HCT116 (cell line): Measurements from ENCODE around the gene ATN1. TPM values are rescaled to one million over a fixed set of nuclear protein-coding genes. Genes with fewer than 3 reads are reported as not detected.

ENCODE experiments used
- ATAC-seq: fragments of 200-7000 bp; cut with Tn5 transposase; 2 replicates; pipeline ENCODE4 v1.9.1; 2020; ENCODE audit warnings: mild to moderate bottlenecking, moderate library complexity
- BruUV-seq: library from RNA; stranded (reverse); fragments of 400-500 nt; replicated peaks from 2 replicates; lab custom pipeline; 2021; lab: Mats Ljungman, UMichigan
- CTCF ChIA-PET: fragments of 300-600 bp; sonication (Branson Sonifier 250); formaldehyde crosslinking; loops from one replicate; lab custom pipeline; 2021; ENCODE audit warnings: antibody characterized with exemption; lab: Charles Lee
- POLR2A ChIA-PET: fragments of 300-600, 350-600 bp; sonication (Branson Sonifier 250); formaldehyde crosslinking; loops from one replicate; lab custom pipeline; 2021; ENCODE audit warnings: antibody characterized with exemption; lab: Charles Lee
- RAD21 ChIA-PET, 2 experiments: fragments of 300-600 bp; sonication (Branson Sonifier 250); formaldehyde crosslinking; loops; one replicate each; lab custom pipeline; 2023; ENCODE audit warnings: low total read pairs in 2 of 2; ENCODE audit not compliant: uncharacterized antibody in 2 of 2, unreplicated experiment in 2 of 2, low non-redundant PET in 1 of 2; lab: Charles Lee
- DNase-seq: peaks from one replicate; pipeline ENCODE4 v3.0.0-alpha.2; 2010; ENCODE audit warnings: low read depth, low spot score
- H2AFZ ChIP-seq: fragments of 200-600 bp; shearing (Covaris generic), sonication (generic); 2 replicates; pipeline ENCODE4 v1.6.1; 2017; ENCODE audit warnings: low read depth, mixed run types, mixed read lengths, antibody characterized with exemption, low read length; ENCODE audit not compliant: poor library complexity, severe bottlenecking
- H3K27ac ChIP-seq: 2 replicates; pipeline ENCODE4 v1.5.1; 2012; ENCODE audit warnings: low read depth, low read length
- H3K27me3 ChIP-seq: fragments of 200-600 bp; sonication (generic); 2 replicates; pipeline ENCODE4 v1.6.1; 2016; ENCODE audit warnings: mixed run types, low read length, mixed read lengths; ENCODE audit not compliant: insufficient read depth
- H3K36me3 ChIP-seq, 2 experiments: fragments of 200-500 bp in 1 of 2; fragments of 200-600 bp in 1 of 2; sonication (Bioruptor generic) in 1 of 2; sonication (generic) in 1 of 2; 2 replicates each; pipeline versions ENCODE4 v1.5.1 to v1.6.1; 2014 to 2016; ENCODE audit warnings: low read length in 2 of 2, inconsistent platforms in 1 of 2, mixed read lengths in 1 of 2, mixed run types in 1 of 2; ENCODE audit not compliant: insufficient read depth in 2 of 2, control insufficient read depth in 1 of 2
- H3K4me1 ChIP-seq, 2 experiments: fragments of 200-600 bp in 1 of 2; sonication (generic) in 1 of 2; 2 replicates each; pipeline versions ENCODE4 v1.5.1 to v1.6.1; 2012 to 2017; ENCODE audit warnings: low read length in 2 of 2, inconsistent platforms in 1 of 2, mild to moderate bottlenecking in 1 of 2, mixed read lengths in 1 of 2, mixed run types in 1 of 2, moderate library complexity in 1 of 2; ENCODE audit not compliant: insufficient read depth in 2 of 2, control insufficient read depth in 1 of 2
- H3K4me2 ChIP-seq: fragments of 200-600 bp; sonication (generic); 2 replicates; pipeline ENCODE4 v1.6.1; 2017; ENCODE audit warnings: mixed run types, low read length, mixed read lengths
- H3K4me3 ChIP-seq, 2 experiments: fragments of 200-600 bp in 1 of 2; sonication (generic) in 1 of 2; replicated peaks in 1 of 2; 2 replicates each; pipeline ENCODE4 v1.5.1; 2011 to 2016; ENCODE audit warnings: low read length in 2 of 2, control low read depth in 1 of 2, low read depth in 1 of 2, mild to moderate bottlenecking in 1 of 2, mixed read lengths in 1 of 2, mixed run types in 1 of 2
- H3K79me2 ChIP-seq: fragments of 200-600 bp; sonication (generic); 2 replicates; pipeline ENCODE4 v1.6.1; 2017; ENCODE audit warnings: mild to moderate bottlenecking, mixed run types, low read length, moderate library complexity, mixed read lengths; ENCODE audit not compliant: insufficient read depth
- H3K9ac ChIP-seq: fragments of 200-600 bp; sonication (generic); 2 replicates; pipeline ENCODE4 v1.6.1; 2016; ENCODE audit warnings: low read length, mixed read lengths
- H3K9me2 ChIP-seq: fragments of 200-600 bp; sonication (generic), shearing (Covaris generic); 2 replicates; pipeline ENCODE4 v1.6.1; 2017; ENCODE audit warnings: mixed run types, mild to moderate bottlenecking, moderate library complexity; ENCODE audit not compliant: insufficient read depth
- H3K9me3 ChIP-seq, 2 experiments: fragments of 200-500 bp in 1 of 2; fragments of 200-600 bp in 1 of 2; sonication (Bioruptor generic) in 1 of 2; sonication (generic) in 1 of 2; 2 replicates each; pipeline ENCODE4 v1.6.1; 2014 to 2017; ENCODE audit warnings: low read length in 2 of 2, mixed read lengths in 2 of 2, inconsistent platforms in 1 of 2, low read depth in 1 of 2, mild to moderate bottlenecking in 1 of 2, mixed run types in 1 of 2, moderate library complexity in 1 of 2; ENCODE audit not compliant: control insufficient read depth in 1 of 2, insufficient read depth in 1 of 2
- H4K20me1 ChIP-seq: fragments of 200-600 bp; sonication (generic), shearing (Covaris generic); 2 replicates; pipeline ENCODE4 v1.6.1; 2017; ENCODE audit warnings: mixed run types, mild to moderate bottlenecking, moderate library complexity; ENCODE audit not compliant: insufficient read depth
- EGR1 ChIP-seq: IDR thresholded peaks from 2 replicates; pipeline ENCODE4 v1.6.1; 2012; ENCODE audit warnings: low read depth
- ELF1 ChIP-seq: IDR thresholded peaks from 2 replicates; pipeline ENCODE4 v1.6.1; 2012; ENCODE audit warnings: low read depth, borderline replicate concordance
- EZH2 ChIP-seq: fragments of 200-600 bp; sonication (generic); IDR thresholded peaks from 2 replicates; pipeline ENCODE4 v1.6.1; 2017; ENCODE audit warnings: antibody characterized with exemption, mixed run types
- EZH2phosphoT487 ChIP-seq: fragments of 200-600 bp; IDR thresholded peaks from 2 replicates; pipeline ENCODE4 v1.6.1; 2018; ENCODE audit warnings: antibody characterized with exemption, borderline replicate concordance
- JUND ChIP-seq: IDR thresholded peaks from 2 replicates; pipeline ENCODE4 v1.6.1; 2012
- POLR2A ChIP-seq: IDR thresholded peaks from 2 replicates; pipeline ENCODE4 v1.7.0; 2011; ENCODE audit warnings: borderline replicate concordance; ENCODE audit not compliant: insufficient read depth, insufficient read length; ENCODE audit errors: extremely low read depth
- POLR2AphosphoS5 ChIP-seq: IDR thresholded peaks from 2 replicates; pipeline ENCODE4 v1.6.1; 2011; ENCODE audit warnings: mild to moderate bottlenecking, low read depth, low read length, moderate library complexity
- RAD21 ChIP-seq: IDR thresholded peaks from 2 replicates; pipeline ENCODE4 v1.6.1; 2012; ENCODE audit warnings: low read depth, mild to moderate bottlenecking
- SIN3A ChIP-seq: IDR thresholded peaks from 2 replicates; pipeline ENCODE4 v1.6.1; 2012; ENCODE audit warnings: low read depth
- SP1 ChIP-seq: IDR thresholded peaks from 2 replicates; pipeline ENCODE4 v1.6.1; 2012; ENCODE audit warnings: low read depth
- SRF ChIP-seq: IDR thresholded peaks from 2 replicates; pipeline ENCODE4 v1.6.1; 2012; ENCODE audit warnings: low read depth
- TCF7L2 ChIP-seq: IDR thresholded peaks from 2 replicates; pipeline ENCODE4 v1.7.0; 2011; ENCODE audit warnings: borderline replicate concordance, inconsistent platforms; ENCODE audit not compliant: insufficient read depth, insufficient read length; ENCODE audit errors: extremely low read depth
- YY1 ChIP-seq: IDR thresholded peaks from 2 replicates; pipeline ENCODE4 v1.6.1; 2011; ENCODE audit warnings: low read length, low read depth, moderate library complexity, mild to moderate bottlenecking; ENCODE audit not compliant: insufficient replicate concordance; ENCODE audit errors: extremely low read depth
- intact Hi-C: fragments of 100-400 bp; cut with micrococcal nuclease; formaldehyde crosslinking; loops from 2 replicates; pipeline ENCODE4 v1.10.0; 2022
- total RNA-seq: library from RNA; stranded (reverse); gene quantifications from one replicate; pipeline ENCODE4 v1.2.1, GENCODE V29; 2021; ENCODE audit not compliant: unreplicated experiment
- TF ChIP-seq, protein P1 (sequence below), 3 experiments: fragments of 200-600 bp in 1 of 3; sonication (generic) in 1 of 3; IDR thresholded peaks in 2 of 3; conservative IDR thresholded peaks in 1 of 3; 2 replicates each; pipeline ENCODE4 v1.5.1; 2012 to 2017; ENCODE audit warnings: low read depth in 2 of 3, low read length in 2 of 3, antibody characterized with exemption in 1 of 3, borderline replicate concordance in 1 of 3, control low read depth in 1 of 3, mild to moderate bottlenecking in 1 of 3, mixed read lengths in 1 of 3, mixed run types in 1 of 3, moderate library complexity in 1 of 3; ENCODE audit not compliant: insufficient read depth in 1 of 3
- TF ChIP-seq, protein P2 (sequence below): IDR thresholded peaks from 2 replicates; pipeline ENCODE4 v1.6.1; 2012

Gene ATN1
- total RNA-seq, 1 experiment from 2014 or later, result 104 TPM

DNA sequence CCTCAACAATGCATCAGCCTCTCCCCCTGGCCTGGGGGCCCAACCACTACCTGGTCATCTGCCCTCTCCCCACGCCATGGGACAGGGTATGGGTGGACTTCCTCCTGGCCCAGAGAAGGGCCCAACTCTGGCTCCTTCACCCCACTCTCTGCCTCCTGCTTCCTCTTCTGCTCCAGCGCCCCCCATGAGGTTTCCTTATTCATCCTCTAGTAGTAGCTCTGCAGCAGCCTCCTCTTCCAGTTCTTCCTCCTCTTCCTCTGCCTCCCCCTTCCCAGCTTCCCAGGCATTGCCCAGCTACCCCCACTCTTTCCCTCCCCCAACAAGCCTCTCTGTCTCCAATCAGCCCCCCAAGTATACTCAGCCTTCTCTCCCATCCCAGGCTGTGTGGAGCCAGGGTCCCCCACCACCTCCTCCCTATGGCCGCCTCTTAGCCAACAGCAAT is 8.5 kb downstream of the ATN1 start:
- peak overlapping the region; percentile 93 for H3K27ac ChIP-seq
- RAD21 ChIA-PET, result no interaction called here
- peaks cover 33% of the 10 kb centered on the region for H3K79me2 ChIP-seq
- intact Hi-C loops, result no loop called here
- H2AFZ ChIP-seq, result no peak overlapping the region
- CTCF ChIA-PET, result no interaction called here
- POLR2A ChIA-PET, result no interaction called here
- no peak for DNase-seq
- no peak for ATAC-seq
- H3K4me2 ChIP-seq, result peak overlapping the region; percentile 91; the same call in 1 of the 2 replicates
- no peak overlapping the region for H3K9ac ChIP-seq
- peaks cover 7 to 24% of the 10 kb centered on the region in 2 experiments; a peak in 3 of 4 replicates for H3K4me1 ChIP-seq
- H3K36me3 ChIP-seq, result peaks cover 15 to 37% of the 10 kb centered on the region in 2 experiments; a peak in 3 of 4 replicates
- H3K9me2 ChIP-seq, result no peaks in the 10 kb centered on the region
- H3K27me3 ChIP-seq, result no peaks in the 10 kb centered on the region
- BruUV-seq, result no TSS peak
- no peaks in the 10 kb centered on the region for H3K9me3 ChIP-seq
- TF ChIP-seq EZH2 (no peak), EGR1 (no peak), SP1 (no peak), POLR2AphosphoS5 (no peak), SRF (no peak), JUND (no peak), YY1 (no peak), ELF1 (no peak), TCF7L2 (no peak), RAD21 (no peak), SIN3A (no peak), POLR2A (no peak), EZH2phosphoT487 (no peak)
- TF ChIP-seq, protein P1, sequence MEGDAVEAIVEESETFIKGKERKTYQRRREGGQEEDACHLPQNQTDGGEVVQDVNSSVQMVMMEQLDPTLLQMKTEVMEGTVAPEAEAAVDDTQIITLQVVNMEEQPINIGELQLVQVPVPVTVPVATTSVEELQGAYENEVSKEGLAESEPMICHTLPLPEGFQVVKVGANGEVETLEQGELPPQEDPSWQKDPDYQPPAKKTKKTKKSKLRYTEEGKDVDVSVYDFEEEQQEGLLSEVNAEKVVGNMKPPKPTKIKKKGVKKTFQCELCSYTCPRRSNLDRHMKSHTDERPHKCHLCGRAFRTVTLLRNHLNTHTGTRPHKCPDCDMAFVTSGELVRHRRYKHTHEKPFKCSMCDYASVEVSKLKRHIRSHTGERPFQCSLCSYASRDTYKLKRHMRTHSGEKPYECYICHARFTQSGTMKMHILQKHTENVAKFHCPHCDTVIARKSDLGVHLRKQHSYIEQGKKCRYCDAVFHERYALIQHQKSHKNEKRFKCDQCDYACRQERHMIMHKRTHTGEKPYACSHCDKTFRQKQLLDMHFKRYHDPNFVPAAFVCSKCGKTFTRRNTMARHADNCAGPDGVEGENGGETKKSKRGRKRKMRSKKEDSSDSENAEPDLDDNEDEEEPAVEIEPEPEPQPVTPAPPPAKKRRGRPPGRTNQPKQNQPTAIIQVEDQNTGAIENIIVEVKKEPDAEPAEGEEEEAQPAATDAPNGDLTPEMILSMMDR (IDR thresholded peaks at IDR 0.05 in 2 of 3, conservative IDR thresholded peaks at IDR 0.05 in 1 of 3; ENCODE audit: borderline replicate concordance in 1 of 3, insufficient read depth in 1 of 3, low read depth in 2 of 3, low read length in 2 of 3), result no peak
- TF ChIP-seq, protein P2, sequence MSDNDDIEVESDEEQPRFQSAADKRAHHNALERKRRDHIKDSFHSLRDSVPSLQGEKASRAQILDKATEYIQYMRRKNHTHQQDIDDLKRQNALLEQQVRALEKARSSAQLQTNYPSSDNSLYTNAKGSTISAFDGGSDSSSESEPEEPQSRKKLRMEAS, result no peak
- H4K20me1 ChIP-seq, result no peaks in the 10 kb centered on the region
- no peak overlapping the region for H3K4me3 ChIP-seq
